T-helper 17 cell (primary cell): Measurements from ENCODE around the gene KCTD2. TPM values are rescaled to one million over a fixed set of nuclear protein-coding genes. Genes with fewer than 3 reads are reported as not detected.
"Not testable (repeated sequence)": the region's sequence is repeated elsewhere in the genome, so short reads cannot be mapped to it uniquely, and the experiment has no call there.

Experiments used
- ATAC-seq: fragments of 150-1000 bp; cut with Tn5 transposase; 2 replicates; pipeline ENCODE4 v1.10.0; 2021; ENCODE audit warnings: mild to moderate bottlenecking, moderate library complexity
- DNase-seq, 3 donors: peaks; one replicate each; pipeline versions ENCODE4 v3.0.0 to v3.0.0-alpha.2; 2020 to 2021
- H3K9me3 ChIP-seq: one replicate; pipeline ENCODE4 v1.7.0; 2013; ENCODE audit warnings: low read length, mild to moderate bottlenecking; ENCODE audit not compliant: control insufficient read depth, poor library complexity, severe bottlenecking
- H3K27ac Mint-ChIP-seq: one replicate; pipeline ENCODE4 v1.8.0; 2022; ENCODE audit warnings: mild to moderate bottlenecking, moderate library complexity, mixed read lengths
- H3K27me3 Mint-ChIP-seq: one replicate; pipeline ENCODE4 v1.8.0; 2022; ENCODE audit warnings: mixed read lengths
- H3K36me3 Mint-ChIP-seq: one replicate; pipeline ENCODE4 v1.8.0; 2022; ENCODE audit warnings: low read depth, mixed read lengths
- H3K4me1 Mint-ChIP-seq: one replicate; pipeline ENCODE4 v1.8.0; 2022; ENCODE audit warnings: mild to moderate bottlenecking, mixed read lengths
- H3K4me3 Mint-ChIP-seq: one replicate; pipeline ENCODE4 v1.8.0; 2022; ENCODE audit warnings: mild to moderate bottlenecking, moderate library complexity, mixed read lengths
- total RNA-seq, 4 donors: library from RNA in 2 of 4; stranded (reverse) in 2 of 4; gene quantifications; one replicate each; pipeline ENCODE4 v1.2.3 and lab custom pipeline; 2022 to 2026

The KCTD2 gene
- total RNA-seq, 2 donors from 2014 or later: 20.4 to 27.7 TPM

GRCh38 chr17:75010683-75011400 is 36.2 kb upstream of the KCTD2 start:
- no peak for DNase-seq
- no peak overlapping the region for H3K27ac Mint-ChIP-seq
- H3K9me3 ChIP-seq: no peaks in the 10 kb centered on the region
- ATAC-seq: no peak
- H3K4me1 Mint-ChIP-seq: peaks cover 24% of the 10 kb centered on the region
- H3K36me3 Mint-ChIP-seq: peaks cover 7% of the 10 kb centered on the region
- H3K27me3 Mint-ChIP-seq: no peaks in the 10 kb centered on the region
- no peak overlapping the region for H3K4me3 Mint-ChIP-seq

- peaks cover 23% of the 10 kb centered on the region for H3K4me1 Mint-ChIP-seq
- H3K36me3 Mint-ChIP-seq: peaks cover 7% of the 10 kb centered on the region
- DNase-seq (no peak), ATAC-seq (no peak)
- peak overlapping the region; percentile 95 for H3K4me3 Mint-ChIP-seq
- no peaks in the 10 kb centered on the region for H3K9me3 ChIP-seq
- no peaks in the 10 kb centered on the region for H3K27me3 Mint-ChIP-seq
- H3K27ac Mint-ChIP-seq: peak overlapping the region; percentile 88
These were observed 35.5 kb upstream of the KCTD2 start for GRCh38 chr17:75011401-75012095.

GRCh38 chr17:75012096-75012345 is 35.0 kb upstream of the KCTD2 start:
- H3K27me3 Mint-ChIP-seq: no peaks in the 10 kb centered on the region
- peaks cover 7% of the 10 kb centered on the region for H3K36me3 Mint-ChIP-seq
- ATAC-seq: no peak
- peaks cover 23% of the 10 kb centered on the region for H3K4me1 Mint-ChIP-seq
- peak overlapping the region; percentile 88 for H3K27ac Mint-ChIP-seq
- H3K4me3 Mint-ChIP-seq: peak overlapping the region; percentile 95
- DNase-seq: no peak
- no peaks in the 10 kb centered on the region for H3K9me3 ChIP-seq

- H3K27me3 Mint-ChIP-seq: no peaks in the 10 kb centered on the region
- peak within 1 kb of the TSS; percentile 88 for H3K27ac Mint-ChIP-seq
- peak within 1 kb of the TSS; percentile 95 for H3K4me3 Mint-ChIP-seq
- peaks cover 23% of the 10 kb centered on the region for H3K4me1 Mint-ChIP-seq
- DNase-seq (peak; percentile 62 to 69 (median 63)), ATAC-seq (peak; percentile 97)
- H3K9me3 ChIP-seq: no peaks in the 10 kb centered on the region
- peaks cover 7% of the 10 kb centered on the region for H3K36me3 Mint-ChIP-seq
These were observed 34.5 kb upstream of the KCTD2 start, which contains the start of gene MRPL58 for GRCh38 chr17:75012346-75013091. MRPL58 (plus strand) TSS chr17:75012670; CDS start chr17:75012687, 17 bp downstream.

GRCh38 chr17:75013092-75013559 is 33.9 kb upstream of the KCTD2 start:
- H3K36me3 Mint-ChIP-seq: peaks cover 7% of the 10 kb centered on the region
- no peaks in the 10 kb centered on the region for H3K27me3 Mint-ChIP-seq
- no peak for ATAC-seq
- H3K27ac Mint-ChIP-seq: peak overlapping the region; percentile 88
- peak overlapping the region; percentile 95 for H3K4me3 Mint-ChIP-seq
- H3K9me3 ChIP-seq: no peaks in the 10 kb centered on the region
- DNase-seq: no peak
- H3K4me1 Mint-ChIP-seq: peaks cover 23% of the 10 kb centered on the region

GRCh38 chr17:75019146-75019545 is 27.9 kb upstream of the KCTD2 start:
- peaks cover 15% of the 10 kb centered on the region for H3K4me1 Mint-ChIP-seq
- no peak overlapping the region for H3K27ac Mint-ChIP-seq
- no peaks in the 10 kb centered on the region for H3K9me3 ChIP-seq
- no peak overlapping the region for H3K4me3 Mint-ChIP-seq
- no peaks in the 10 kb centered on the region for H3K27me3 Mint-ChIP-seq
- peaks cover 12% of the 10 kb centered on the region for H3K36me3 Mint-ChIP-seq
- ATAC-seq (no peak), DNase-seq (no peak)

DNA sequence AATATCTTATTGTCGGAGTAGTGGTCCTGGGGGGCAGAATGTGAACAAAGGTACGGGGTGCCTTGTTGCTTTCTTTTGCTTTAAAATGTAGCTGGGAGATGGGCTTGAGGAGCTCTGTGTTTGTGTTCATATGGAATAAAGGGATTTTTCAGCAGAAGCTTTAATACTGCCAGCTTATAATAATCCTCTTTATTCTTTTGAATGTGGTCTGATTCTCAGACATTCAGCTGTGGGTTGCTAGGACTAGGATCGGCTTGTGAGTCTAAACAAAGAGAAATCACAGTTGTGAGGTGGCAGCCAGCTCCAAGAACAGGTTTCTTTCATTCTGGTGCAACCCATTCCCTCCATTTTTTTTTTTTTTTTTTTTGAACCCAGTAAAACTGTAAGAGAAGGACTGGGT is 27.3 kb upstream of the KCTD2 start:
- Mint-ChIP-seq H3K4me3 (no peak overlapping the region), H3K27me3 (no peaks in the 10 kb centered on the region), H3K27ac (no peak overlapping the region), H3K4me1 (peaks cover 14% of the 10 kb centered on the region), H3K36me3 (peaks cover 11% of the 10 kb centered on the region)
- no peaks in the 10 kb centered on the region for H3K9me3 ChIP-seq
- DNase-seq: no peak
- ATAC-seq: no peak

GRCh38 chr17:75020331-75021110 is 26.5 kb upstream of the KCTD2 start:
- no peaks in the 10 kb centered on the region for H3K9me3 ChIP-seq
- ATAC-seq: no peak
- Mint-ChIP-seq H3K27me3 (no peaks in the 10 kb centered on the region), H3K36me3 (peaks cover 7% of the 10 kb centered on the region), H3K4me1 (peaks cover 10% of the 10 kb centered on the region), H3K4me3 (no peak overlapping the region), H3K27ac (no peak overlapping the region)
- no peak for DNase-seq

GRCh38 chr17:75024686-75025397 is 22.2 kb upstream of the KCTD2 start:
- peak; percentile 54 for ATAC-seq
- H3K36me3 Mint-ChIP-seq: peaks cover 3% of the 10 kb centered on the region
- peak overlapping the region; percentile 64 for H3K4me3 Mint-ChIP-seq

DNA sequence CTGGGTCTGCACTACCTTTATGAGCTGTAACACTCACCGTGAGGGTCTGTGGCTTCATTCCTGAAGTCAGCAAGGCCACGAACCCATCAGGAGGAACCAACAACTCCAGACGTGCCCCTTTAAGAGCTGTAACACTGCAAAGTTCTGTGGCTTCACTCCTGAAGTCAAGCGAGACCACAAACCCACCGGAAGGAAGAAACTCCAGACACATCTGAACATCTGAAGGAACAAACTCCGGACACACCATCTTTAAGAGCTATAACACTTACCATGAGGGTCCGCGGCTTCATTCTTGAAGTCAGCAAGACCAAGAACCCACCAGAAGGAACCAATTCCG is 21.7 kb upstream of the KCTD2 start:
- not testable (repeated sequence) for ATAC-seq, H3K9me3 ChIP-seq, DNase-seq, H3K27me3 Mint-ChIP-seq, H3K36me3 Mint-ChIP-seq
- H3K4me1 Mint-ChIP-seq: peaks cover 11% of the 10 kb centered on the region
- peak overlapping the region; percentile 64 for H3K4me3 Mint-ChIP-seq
- peak overlapping the region; percentile 21 for H3K27ac Mint-ChIP-seq

More at GRCh38 chr17:75024686-75025397, 22.2 kb upstream of the KCTD2 start:
- Mint-ChIP-seq H3K4me1 (peaks cover 11% of the 10 kb centered on the region), H3K27me3 (no peaks in the 10 kb centered on the region), H3K27ac (peak overlapping the region; percentile 21)
- DNase-seq: no peak
- H3K9me3 ChIP-seq: no peaks in the 10 kb centered on the region

DNA sequence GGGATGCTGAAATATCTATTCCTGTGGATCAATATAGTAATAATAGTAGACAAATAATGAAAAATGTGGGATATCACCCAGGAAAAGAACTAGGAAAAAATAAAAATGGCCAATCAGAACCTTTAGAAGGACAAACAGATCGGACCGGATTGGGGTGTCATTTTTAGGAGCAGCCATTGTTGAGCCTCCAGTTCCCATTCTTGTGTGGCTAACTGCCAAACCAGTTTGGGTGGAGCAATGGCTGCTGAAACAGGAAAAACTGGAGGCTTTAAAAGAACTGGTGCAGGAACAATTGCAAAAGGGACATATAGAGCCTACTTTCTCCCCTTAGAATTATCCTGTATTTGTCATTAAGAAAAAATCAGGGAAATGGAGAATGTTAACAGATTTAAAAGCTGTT is 20.4 kb upstream of the KCTD2 start:
- not testable (repeated sequence) for H3K27me3 Mint-ChIP-seq, H3K36me3 Mint-ChIP-seq, H3K9me3 ChIP-seq, DNase-seq, ATAC-seq, H3K27ac Mint-ChIP-seq, H3K4me3 Mint-ChIP-seq
- H3K4me1 Mint-ChIP-seq: peaks cover 14% of the 10 kb centered on the region

DNA sequence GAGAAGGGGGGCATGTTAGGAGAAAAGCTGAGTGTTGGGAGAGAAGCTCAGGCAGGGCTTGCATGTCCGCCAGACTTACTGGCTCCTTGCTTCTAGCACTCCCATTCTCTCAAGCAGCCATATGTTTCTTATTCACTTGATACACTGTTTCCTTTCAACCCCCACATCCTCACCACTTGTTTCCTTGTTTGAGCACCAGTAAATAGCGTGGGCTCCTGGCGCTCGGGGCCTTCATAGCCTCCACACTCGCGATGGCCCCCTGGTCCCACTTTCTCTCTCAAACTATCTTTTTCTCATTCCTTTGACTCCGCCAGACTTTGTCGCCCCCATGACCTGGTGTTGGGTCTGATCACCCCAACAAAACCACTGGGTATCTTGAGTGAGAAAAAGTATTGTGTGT is 16.9 kb upstream of the KCTD2 start:
- Mint-ChIP-seq H3K27me3 (no peaks in the 10 kb centered on the region), H3K4me1 (peaks cover 38% of the 10 kb centered on the region), H3K36me3 (no peaks in the 10 kb centered on the region), H3K4me3 (no peak overlapping the region), H3K27ac (no peak overlapping the region)
- DNase-seq: no peak
- no peaks in the 10 kb centered on the region for H3K9me3 ChIP-seq
- no peak for ATAC-seq
